VCaP (cell line): Measurements from ENCODE around the gene JCAD.
"Not testable (repeated sequence)": the region's sequence is repeated elsewhere in the genome, so short reads cannot be mapped to it uniquely, and the experiment has no call there.

ENCODE experiments used
- H3K27ac ChIP-seq: fragments of 450-650 bp; 2 replicates; pipeline ENCODE4 v1.5.1; 2017
- TF ChIP-seq, protein P1 (sequence below): fragments of 450-650 bp; conservative IDR thresholded peaks from 2 replicates; pipeline ENCODE4 v1.5.1; 2017; ENCODE audit warnings: mild to moderate bottlenecking, moderate library complexity

JCAD gene

DNA sequence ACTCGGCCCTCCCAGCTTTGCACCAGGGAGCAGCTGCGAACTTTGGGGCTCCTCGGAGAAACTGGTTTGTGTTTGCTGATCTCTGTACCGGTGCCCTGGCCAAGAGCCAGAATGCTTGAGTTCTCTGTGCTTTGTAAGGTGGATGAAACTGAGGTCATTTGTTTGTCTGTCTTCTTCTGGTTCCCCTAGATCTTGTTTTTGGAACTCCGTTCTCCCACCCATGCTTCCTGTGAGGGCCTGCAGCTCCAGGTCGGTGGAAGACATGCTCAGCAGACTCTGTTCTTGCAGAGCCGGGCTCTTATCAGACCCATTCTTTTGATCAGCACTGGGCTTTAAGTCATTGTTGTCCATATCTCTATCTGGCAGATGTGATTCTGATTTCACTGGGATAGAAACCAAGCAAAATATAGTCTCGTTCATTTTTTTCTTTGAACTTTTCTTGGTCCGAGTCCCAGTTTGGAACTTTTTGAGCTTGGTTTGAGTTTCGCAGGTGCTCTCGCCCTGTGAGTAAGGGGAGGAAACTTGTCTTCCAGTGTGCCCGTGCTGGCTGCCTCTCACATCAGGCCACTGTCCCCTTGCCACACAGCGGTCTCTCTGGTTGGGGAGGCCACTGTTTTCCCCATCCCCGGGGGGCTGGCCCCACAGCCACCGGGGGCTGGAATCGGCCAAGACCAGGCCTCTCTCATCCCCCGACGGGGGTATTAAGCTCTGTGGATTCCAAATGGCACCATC lies 31.2 kb downstream of the JCAD start:
- TF ChIP-seq, protein P1, sequence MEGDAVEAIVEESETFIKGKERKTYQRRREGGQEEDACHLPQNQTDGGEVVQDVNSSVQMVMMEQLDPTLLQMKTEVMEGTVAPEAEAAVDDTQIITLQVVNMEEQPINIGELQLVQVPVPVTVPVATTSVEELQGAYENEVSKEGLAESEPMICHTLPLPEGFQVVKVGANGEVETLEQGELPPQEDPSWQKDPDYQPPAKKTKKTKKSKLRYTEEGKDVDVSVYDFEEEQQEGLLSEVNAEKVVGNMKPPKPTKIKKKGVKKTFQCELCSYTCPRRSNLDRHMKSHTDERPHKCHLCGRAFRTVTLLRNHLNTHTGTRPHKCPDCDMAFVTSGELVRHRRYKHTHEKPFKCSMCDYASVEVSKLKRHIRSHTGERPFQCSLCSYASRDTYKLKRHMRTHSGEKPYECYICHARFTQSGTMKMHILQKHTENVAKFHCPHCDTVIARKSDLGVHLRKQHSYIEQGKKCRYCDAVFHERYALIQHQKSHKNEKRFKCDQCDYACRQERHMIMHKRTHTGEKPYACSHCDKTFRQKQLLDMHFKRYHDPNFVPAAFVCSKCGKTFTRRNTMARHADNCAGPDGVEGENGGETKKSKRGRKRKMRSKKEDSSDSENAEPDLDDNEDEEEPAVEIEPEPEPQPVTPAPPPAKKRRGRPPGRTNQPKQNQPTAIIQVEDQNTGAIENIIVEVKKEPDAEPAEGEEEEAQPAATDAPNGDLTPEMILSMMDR: no peak

DNA sequence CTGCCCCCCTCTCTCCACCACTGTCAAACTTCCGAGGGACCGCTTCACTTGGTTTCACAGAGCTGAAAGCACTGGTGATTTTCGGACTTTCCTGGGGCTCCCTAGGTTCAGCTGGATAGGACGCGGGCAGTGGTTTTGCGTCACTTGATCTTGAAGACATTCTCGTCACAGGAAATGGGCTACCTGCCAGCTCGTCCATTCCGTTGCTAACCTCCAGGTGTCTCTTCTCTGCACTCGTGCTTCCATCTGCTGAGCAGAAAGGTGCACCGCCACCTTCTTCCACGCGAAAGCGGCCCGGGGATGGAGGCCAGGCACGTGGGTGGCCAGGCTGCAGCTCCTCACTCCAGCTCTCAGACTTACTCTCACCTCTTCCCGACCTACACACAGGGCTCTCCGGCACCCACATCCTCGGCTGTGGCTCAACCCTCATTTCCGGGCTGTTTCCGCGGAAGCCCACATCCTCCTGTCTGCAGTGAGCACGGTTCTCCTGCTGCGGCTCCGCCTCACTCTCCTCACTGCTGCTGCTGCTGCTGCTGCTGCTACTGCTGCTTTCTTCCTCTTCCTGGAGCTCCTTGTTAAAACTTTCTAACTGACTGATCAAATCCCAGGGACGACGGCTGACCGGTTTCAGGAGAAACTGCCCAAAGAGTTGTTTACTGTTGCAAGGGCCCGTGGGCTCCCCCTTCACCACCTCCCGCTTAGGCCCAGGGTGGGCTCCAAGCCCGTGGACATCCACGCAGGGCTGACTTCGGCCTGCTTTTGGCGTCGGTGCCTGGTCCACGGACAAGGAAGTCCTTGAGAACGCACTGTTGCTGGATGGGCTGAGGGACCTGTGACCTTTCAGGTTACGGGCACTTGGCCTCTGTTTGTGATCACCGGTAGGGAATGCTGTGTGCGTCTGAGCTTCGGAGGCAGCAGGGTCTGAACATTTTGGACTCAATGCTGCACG lies 32.1 kb downstream of the JCAD start:
- TF ChIP-seq, protein P1: peak; percentile 61
- H3K27ac ChIP-seq: peak overlapping the region; percentile 53

More for the DNA sequence above, 31.2 kb downstream of the JCAD start:
- peak overlapping the region; percentile 53 for H3K27ac ChIP-seq

- TF ChIP-seq, protein P1: no peak
- peak overlapping the region; percentile 53; the same call in 1 of the 2 replicates for H3K27ac ChIP-seq
These were observed 32.8 kb downstream of the JCAD start for GRCh38 chr10:30026578-30026977.

GRCh38 chr10:30026080-30026479 lies 33.3 kb downstream of the JCAD start:
- H3K27ac ChIP-seq: no peak overlapping the region
- TF ChIP-seq, protein P1: no peak

GRCh38 chr10:30025428-30025827 lies 34.0 kb downstream of the JCAD start:
- H3K27ac ChIP-seq: not testable (repeated sequence)

DNA sequence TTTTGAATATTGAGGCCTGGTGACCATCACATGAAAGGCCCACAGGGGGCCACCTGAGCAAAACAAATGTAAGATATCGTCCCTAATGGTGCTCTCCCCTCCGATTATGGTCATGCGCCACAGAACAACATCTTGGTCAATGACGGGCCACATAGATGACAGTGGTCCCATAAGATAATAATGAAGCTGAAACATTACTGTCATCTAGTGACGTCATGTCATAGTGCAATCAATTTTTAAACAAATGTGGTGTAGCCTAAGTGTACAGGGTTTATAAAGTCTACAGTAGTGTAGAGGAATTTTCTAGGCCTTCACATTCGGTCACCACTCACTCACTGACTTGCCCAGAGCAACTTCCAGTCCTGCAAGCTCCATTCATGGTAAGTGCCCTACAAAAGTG lies 36.8 kb downstream of the JCAD start:
- H3K27ac ChIP-seq: no peak overlapping the region
- TF ChIP-seq, protein P1: no peak; the same call in 1 of the 2 replicates

- no peak overlapping the region for H3K27ac ChIP-seq
- TF ChIP-seq, protein P1: no peak
These were observed 39.9 kb downstream of the JCAD start for GRCh38 chr10:30019468-30019867.
